Lung (tissue), 16 donors: ENCODE measurements around the gene BMPR1B. TPM values are rescaled to one million over a fixed set of nuclear protein-coding genes. Genes with fewer than 3 reads are reported as not detected.

Experiments
- ATAC-seq: fragments of 200-7000 bp; cut with Tn5 transposase; one replicate; pipeline ENCODE4 v1.9.1; 2020; ENCODE audit warnings: moderate number of reproducible peaks; ENCODE audit not compliant: insufficient read depth, low FRiP score
- DNase-seq, 3 donors: peaks; one replicate each; pipeline ENCODE4 v3.0.0-alpha.2; 2013 to 2017
- H3K27ac ChIP-seq, 2 donors: one replicate each; pipeline ENCODE4 v1.5.1; 2013; ENCODE audit warnings: mild to moderate bottlenecking in 2 of 2, moderate library complexity in 2 of 2, control low read depth in 1 of 2, inconsistent platforms in 1 of 2, low read depth in 1 of 2, low read length in 1 of 2
- H3K27me3 ChIP-seq, 3 donors: one replicate each; pipeline ENCODE4 v1.5.1; 2013; ENCODE audit warnings: low read length in 2 of 3; ENCODE audit not compliant: control insufficient read depth in 3 of 3, insufficient read depth in 3 of 3
- H3K36me3 ChIP-seq, 4 donors: one replicate each; pipeline ENCODE4 v1.5.1; 2013; ENCODE audit warnings: low read length in 4 of 4, mild to moderate bottlenecking in 1 of 4, moderate library complexity in 1 of 4; ENCODE audit not compliant: control insufficient read depth in 4 of 4, insufficient read depth in 4 of 4
- H3K4me1 ChIP-seq, 5 donors: one replicate each; pipeline ENCODE4 v1.5.1; 2013; ENCODE audit warnings: low read length in 5 of 5, mild to moderate bottlenecking in 2 of 5, moderate library complexity in 1 of 5; ENCODE audit not compliant: control insufficient read depth in 5 of 5, insufficient read depth in 5 of 5
- H3K4me3 ChIP-seq: one replicate; pipeline ENCODE4 v1.5.1; 2013; ENCODE audit warnings: mild to moderate bottlenecking, control low read depth, moderate library complexity
- H3K9ac ChIP-seq, 2 donors: one replicate each; pipeline ENCODE4 v1.5.1; 2013; ENCODE audit warnings: low read length in 2 of 2, control low read depth in 1 of 2; ENCODE audit not compliant: insufficient read depth in 1 of 2
- H3K9me3 ChIP-seq, 4 donors: one replicate each; pipeline ENCODE4 v1.5.1; 2013; ENCODE audit warnings: low read length in 3 of 4, mild to moderate bottlenecking in 1 of 4, moderate library complexity in 1 of 4; ENCODE audit not compliant: control insufficient read depth in 4 of 4, insufficient read depth in 3 of 4
- CTCF ChIP-seq: IDR thresholded peaks from 2 replicates; pipeline ENCODE4 v1.5.1; 2012; ENCODE audit warnings: mild to moderate bottlenecking; ENCODE audit errors: control extremely low read depth, extremely low read depth
- WGBS, 2 donors: extraction: QIAGEN DNeasy Blood & Tissue Kit; methylation state at CpG; one replicate each; pipeline ENCODE4 v1.1.7; 2013; 5-methylcytosine and 5-hydroxymethylcytosine counted together
- long read RNA-seq, 5 donors: transcript quantifications; one replicate each; lab custom pipeline, GENCODE V29; 2026
- polyA plus RNA-seq, 2 donors: library from polyadenylated mRNA; stranded (reverse); fragments of 200-250 nt; gene quantifications; one replicate each; pipeline ENCODE4 v1.2.1, GENCODE V29; 2013
- total RNA-seq, 2 donors: library from RNA; depleted of rRNA in 1 of 2; stranded (reverse); fragments of >200 nt in 1 of 2; gene quantifications; one replicate each; pipeline ENCODE4 v1.2.1, GENCODE V29; 2014 to 2021
- donor health status: control.
- donor health status: control.
- donor health status: Bipolar disorder and iron deficiency.
- donor health status: healthy.
- donor health status: DM: yes; HTN: yes; CAD: no.

BMPR1B gene
- 1 to 10 TPM; 2.3 to 7.3 TPM for total RNA-seq
- 1 to 10 TPM in 1 of 2 donors, under 1 TPM in 1; 0.65 to 1.5 TPM for polyA plus RNA-seq
- long read RNA-seq, donor 1, result 0 reads
- long read RNA-seq, donor 2, result 0 reads
- long read RNA-seq, donor 3, result 0 reads
- long read RNA-seq, donor 4, result 0 reads
- long read RNA-seq, donor 5, result 0 reads

- Histone ChIP-seq H3K4me1 (peaks cover 0 to 10% (median 2%) of the 10 kb centered on the region in 5 donors), H3K4me3 (peak within 1 kb of the TSS; percentile 27), H3K27ac (no peak within 1 kb of the TSS), H3K9ac (no peak within 1 kb of the TSS), H3K27me3 (peaks cover 3 to 79% (median 68%) of the 10 kb centered on the region in 3 donors), H3K36me3 (no peaks in the 10 kb centered on the region), H3K9me3 (peaks cover 0 to 3% (median 0%) of the 10 kb centered on the region in 4 donors)
- TF ChIP-seq CTCF, result no peak
- DNase-seq (peak; percentile 60 to 78 (median 73)), ATAC-seq (no peak)
- WGBS, 2 donors, result 3% methylated on average over 53 to 76 of the region's 77 CpGs
These were observed at the start of gene BMPR1B for GRCh38 chr4:94757192-94758140. BMPR1B (plus strand) TSS chr4:94757955; CDS start chr4:95104425, 346,470 bp downstream.

DNA sequence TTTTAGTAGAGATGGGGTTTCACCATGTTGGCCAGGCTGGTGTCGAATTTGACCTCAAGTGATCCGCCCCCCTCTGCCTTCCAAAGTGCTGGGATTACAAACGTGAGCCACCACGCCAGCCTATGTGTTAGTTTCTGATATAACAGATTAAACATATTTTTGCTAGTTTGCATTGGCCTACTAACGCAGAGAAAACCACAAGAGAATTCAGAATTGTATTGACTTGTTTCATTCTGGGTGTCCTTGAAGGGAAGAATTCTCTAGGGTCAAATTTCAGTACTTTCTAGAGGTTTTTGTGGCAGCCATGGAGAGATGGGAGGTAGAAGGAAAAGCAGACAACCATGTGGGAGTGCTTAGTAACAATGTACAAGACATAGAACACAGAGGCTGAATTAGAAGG lies 46.1 kb upstream of the BMPR1B start:
- Histone ChIP-seq H3K27ac (no peak overlapping the region), H3K36me3 (no peaks in the 10 kb centered on the region), H3K9me3 (no peaks in the 10 kb centered on the region), H3K9ac (no peak overlapping the region), H3K4me3 (no peak overlapping the region), H3K27me3 (no peaks in the 10 kb centered on the region), H3K4me1 (no peaks in the 10 kb centered on the region)
- no peak for TF ChIP-seq CTCF
- DNase-seq (no peak), ATAC-seq (no peak)
- WGBS, 2 donors, result 84 to 92% methylated on average over 5 of the region's 5 CpGs

DNA sequence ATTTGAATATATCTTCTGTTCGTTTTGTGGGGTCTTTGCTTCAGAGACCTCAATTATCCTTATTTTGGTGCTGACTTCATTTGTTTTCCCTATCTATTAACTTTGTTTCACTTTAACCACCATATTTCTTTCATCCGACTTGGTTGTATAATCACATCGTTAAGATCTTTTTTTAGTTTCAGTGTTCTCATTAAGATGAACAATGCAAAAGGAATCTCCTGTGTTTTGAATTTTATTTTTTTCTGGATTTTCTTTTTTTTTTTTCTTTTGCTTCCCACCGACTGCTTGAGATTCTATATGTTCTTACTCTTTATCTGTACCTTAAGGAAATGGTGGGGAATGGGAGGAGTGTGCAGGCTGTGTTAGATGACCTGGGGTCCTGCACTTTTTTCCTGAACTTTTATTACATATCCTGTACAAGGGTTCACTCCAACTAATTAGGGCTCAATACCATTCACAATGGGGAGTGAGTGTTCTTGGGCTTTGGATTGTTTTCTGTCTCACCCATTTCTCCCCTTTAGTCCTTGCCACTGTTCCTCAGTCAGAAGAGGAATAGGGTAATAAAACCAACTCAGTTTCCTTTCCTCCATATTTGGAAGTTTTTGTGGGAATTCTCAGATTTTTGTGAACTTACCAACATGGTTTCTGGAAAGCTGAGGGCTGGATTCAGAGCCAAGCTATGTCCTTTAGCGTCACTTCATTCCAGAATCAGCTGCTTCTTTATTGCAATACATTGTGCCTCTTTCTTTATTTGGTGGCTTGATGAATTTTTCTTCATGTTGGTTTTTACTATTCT lies 43.2 kb upstream of the BMPR1B start:
- no peak overlapping the region for H3K9ac ChIP-seq
- no peak for TF ChIP-seq CTCF
- no peak for ATAC-seq
- no peaks in the 10 kb centered on the region for H3K4me1 ChIP-seq
- WGBS, 2 donors, result 74 to 82% methylated on average over 5 of the region's 5 CpGs
- no peaks in the 10 kb centered on the region for H3K9me3 ChIP-seq
- no peaks in the 10 kb centered on the region for H3K27me3 ChIP-seq
- H3K27ac ChIP-seq, result no peak overlapping the region
- no peak overlapping the region for H3K4me3 ChIP-seq
- H3K36me3 ChIP-seq, result no peaks in the 10 kb centered on the region
- no peak for DNase-seq
